HepG2 (cell line): ENCODE measurements around the gene KRTCAP2. TPM values are rescaled to one million over a fixed set of nuclear protein-coding genes. Genes with fewer than 3 reads are reported as not detected.

Source experiments
- AGO1 ChIP-seq: fragments of 200-400 bp; formaldehyde crosslinking; IDR thresholded peaks from 2 replicates; pipeline ENCODE4 v1.6.1; 2017; ENCODE audit warnings: mild to moderate bottlenecking, low read depth, low read length, moderate library complexity; ENCODE audit not compliant: poor library complexity, severe bottlenecking
- AGO2 ChIP-seq: fragments of 200-400 bp; formaldehyde crosslinking; optimal IDR thresholded peaks from 2 replicates; pipeline ENCODE3; 2017; ENCODE audit warnings: mild to moderate bottlenecking, low read depth, low read length, moderate library complexity
- DMAP1 ChIP-seq: IDR thresholded peaks from 2 replicates; pipeline ENCODE4 v1.6.1; 2016
- FOSL2 ChIP-seq: sonication (generic); formaldehyde crosslinking; IDR thresholded peaks from 2 replicates; pipeline ENCODE4 v1.4.0; 2020; ENCODE audit warnings: missing genetic modification reagents
- KDM3A ChIP-seq: IDR thresholded peaks from 2 replicates; pipeline ENCODE4 v1.6.1; 2018; ENCODE audit warnings: low read depth, missing compliant biosample characterization
- KLF15 ChIP-seq: sonication (generic); formaldehyde crosslinking; IDR thresholded peaks from 2 replicates; pipeline ENCODE4 v1.8.1; 2023; ENCODE audit warnings: borderline replicate concordance, mild to moderate bottlenecking, inconsistent platforms, missing genetic modification reagents, mixed read lengths
- MED13 ChIP-seq: sonication (generic); formaldehyde crosslinking; IDR thresholded peaks from 2 replicates; pipeline ENCODE4 v1.5.0; 2020; ENCODE audit warnings: missing genetic modification reagents
- MTF1 ChIP-seq: sonication (generic); formaldehyde crosslinking; IDR thresholded peaks from 2 replicates; pipeline ENCODE4 v1.5.0; 2020; ENCODE audit warnings: missing genetic modification reagents
- POGZ ChIP-seq: sonication (generic); formaldehyde crosslinking; IDR thresholded peaks from 2 replicates; pipeline ENCODE4 v1.4.0; 2020; ENCODE audit warnings: mild to moderate bottlenecking, missing genetic modification reagents
- POLR2G ChIP-seq: fragments of 200-400 bp; formaldehyde crosslinking; IDR thresholded peaks from 2 replicates; pipeline ENCODE4 v1.6.1; 2018; ENCODE audit warnings: mild to moderate bottlenecking, low read depth, low read length, moderate library complexity
- SIN3A ChIP-seq: IDR thresholded peaks from 2 replicates; pipeline ENCODE4 v1.6.1; 2011; ENCODE audit warnings: low read depth, mild to moderate bottlenecking, control low read depth, low read length, borderline replicate concordance
- XRCC5 ChIP-seq: fragments of 200-400 bp; formaldehyde crosslinking; optimal IDR thresholded peaks from 2 replicates; pipeline ENCODE3; 2017; ENCODE audit warnings: mild to moderate bottlenecking, low read length
- ZBTB40 ChIP-seq, 2 experiments: fragments of 450-650 bp in 1 of 2; sonication (generic) in 1 of 2; formaldehyde crosslinking in 1 of 2; IDR thresholded peaks; 2 replicates each; pipeline versions ENCODE4 v1.6.1 to v1.8.0; 2016 to 2022; ENCODE audit warnings: antibody characterized with exemption in 1 of 2, mild to moderate bottlenecking in 1 of 2, missing genetic modification reagents in 1 of 2
- ZGPAT ChIP-seq: IDR thresholded peaks from 2 replicates; pipeline ENCODE4 v1.6.1; 2016; ENCODE audit warnings: mild to moderate bottlenecking
- ZNF121 ChIP-seq: sonication (generic); formaldehyde crosslinking; IDR thresholded peaks from 2 replicates; pipeline ENCODE4 v1.5.0; 2020; ENCODE audit warnings: mild to moderate bottlenecking, missing genetic modification reagents
- ZNF263 ChIP-seq: sonication (generic); formaldehyde crosslinking; IDR thresholded peaks from 2 replicates; pipeline ENCODE4 v1.4.0; 2020; ENCODE audit warnings: missing genetic modification reagents
- ZNF556 ChIP-seq: sonication (generic); formaldehyde crosslinking; IDR thresholded peaks from 2 replicates; pipeline ENCODE4 v1.4.0; 2020; ENCODE audit warnings: mild to moderate bottlenecking, missing genetic modification reagents, borderline replicate concordance
- ZNF580 ChIP-seq: IDR thresholded peaks from 2 replicates; pipeline ENCODE4 v1.6.1; 2016; ENCODE audit warnings: low read depth, borderline replicate concordance
- ZNF891 ChIP-seq: sonication (generic); formaldehyde crosslinking; IDR thresholded peaks from 2 replicates; pipeline ENCODE4 v1.5.0; 2020; ENCODE audit warnings: mild to moderate bottlenecking, missing genetic modification reagents
- polyA plus RNA-seq, 8 experiments: library from polyadenylated mRNA; depleted of rRNA in 3 of 8; stranded (reverse) in 7 of 8; unstranded in 1 of 8; fragments of >200 nt; fragmentation: Illumina TruSeq in 4 of 8; extraction: Trizol in 4 of 8; gene quantifications; 2 replicates each; pipeline versions ENCODE4 v1.2.1 to v1.2.3, GENCODE V29; 2011 to 2016; ENCODE audit warnings: low read depth in 4 of 8, missing spikeins in 1 of 8, mixed read lengths in 1 of 8; ENCODE audit not compliant: insufficient read depth in 1 of 8
- total RNA-seq, 5 experiments: library from RNA; depleted of rRNA; stranded (reverse); fragments of >200 nt; fragmentation: Illumina TruSeq; extraction: Trizol; gene quantifications; 2 replicates each; pipeline ENCODE4 v1.2.3, GENCODE V29; 2016; ENCODE audit warnings: low read depth in 1 of 5

The KRTCAP2 gene
- total and polyA plus RNA-seq, 2 of the 13 experiments (the other 11 are each of a cell fraction or from before 2014, with no cell fraction given), result 77.3 to 79.4 TPM

GRCh38 chr1:155139895-155140629, 33.0 kb downstream of the KRTCAP2 start, which contains the start of gene DPM3 (continued):
- TF ChIP-seq ZBTB40 (IDR thresholded peaks at IDR 0.05) (peak; percentile 95), ZBTB40 (CRISPR knock-in tag; IDR thresholded peaks at IDR 0.05) (peak; percentile 35; the same call in 1 of the 2 replicates), POLR2G (peak; percentile 71), ZNF556 (no peak), POGZ (peak; percentile 11; the same call in 1 of the 2 replicates), XRCC5 (peak; percentile 31), AGO1 (peak; percentile 69), ZNF580 (0 out of 2 replicates have a peak, but pooled peaks have one; percentile 56), KDM3A (CRISPR knock-in tag) (0 out of 2 replicates have a peak, but pooled peaks have one; percentile 29), SIN3A (peak; percentile 37; the same call in 1 of the 2 replicates), DMAP1 (CRISPR knock-in tag) (peak; percentile 56), KLF15 (CRISPR knock-in tag) (0 out of 2 replicates have a peak, but pooled peaks have one; percentile 24), ZNF891 (CRISPR knock-in tag) (peak; percentile 82; the same call in 1 of the 2 replicates), ZGPAT (CRISPR knock-in tag) (peak; percentile 65), MTF1 (CRISPR knock-in tag) (no peak), ZNF121 (CRISPR knock-in tag) (0 out of 2 replicates have a peak, but pooled peaks have one; percentile 5), MED13 (CRISPR knock-in tag) (no peak), ZNF263 (CRISPR knock-in tag) (peak; percentile 95), AGO2 (peak; percentile 83), FOSL2 (peak; percentile 12; the same call in 1 of the 2 replicates)
